GM10847 (cell line): ENCODE data around the gene IPPK.

ENCODE experiments used
- POLR2A ChIP-seq: IDR thresholded peaks from 2 replicates; pipeline ENCODE4 v1.6.1; 2011; ENCODE audit not compliant: insufficient read length; ENCODE audit errors: extremely low read depth

The IPPK gene

GRCh38 chr9:92669890-92670708 lies at the start of gene IPPK:
Gene IPPK, minus strand, starts transcription at chr9:92670131. Its CDS starts 143 bp downstream, at chr9:92669988.
- peak; percentile 90 for TF ChIP-seq POLR2A

GRCh38 chr9:92719028-92719647 lies 49.2 kb upstream of the IPPK start:
- no peak for TF ChIP-seq POLR2A

- no peak for TF ChIP-seq POLR2A
These were observed 48.4 kb upstream of the IPPK start for GRCh38 chr9:92718086-92719001.

GRCh38 chr9:92717201-92718085 lies 47.5 kb upstream of the IPPK start:
- no peak for TF ChIP-seq POLR2A

GRCh38 chr9:92716557-92716956 lies 46.6 kb upstream of the IPPK start:
- no peak for TF ChIP-seq POLR2A

GRCh38 chr9:92715488-92716231 lies 45.7 kb upstream of the IPPK start:
- no peak for TF ChIP-seq POLR2A

GRCh38 chr9:92714787-92715487 lies 45.0 kb upstream of the IPPK start:
- TF ChIP-seq POLR2A: no peak

- no peak for TF ChIP-seq POLR2A
These were observed 44.1 kb upstream of the IPPK start for GRCh38 chr9:92714016-92714415.

- no peak for TF ChIP-seq POLR2A
These were observed 43.6 kb upstream of the IPPK start for GRCh38 chr9:92713528-92713927.

- no peak for TF ChIP-seq POLR2A
These were observed 42.8 kb upstream of the IPPK start for GRCh38 chr9:92712767-92713166.

- no peak for TF ChIP-seq POLR2A
These were observed 41.9 kb upstream of the IPPK start for GRCh38 chr9:92711844-92712243.

GRCh38 chr9:92711146-92711545 lies 41.2 kb upstream of the IPPK start:
- no peak for TF ChIP-seq POLR2A

- no peak for TF ChIP-seq POLR2A
These were observed 40.4 kb upstream of the IPPK start for GRCh38 chr9:92710368-92710767.
